H9 (cell line): Measurements from ENCODE around the gene FAM210B. TPM values are rescaled to one million over a fixed set of nuclear protein-coding genes. Genes with fewer than 3 reads are reported as not detected.

Experiments
- DNase-seq: peaks from one replicate; pipeline ENCODE4 v3.0.0-alpha.2; 2017
- H2AFZ ChIP-seq: one replicate; pipeline ENCODE4 v1.6.1; 2013; ENCODE audit warnings: mild to moderate bottlenecking, low read length, control low read depth, moderate library complexity
- H2AK5ac ChIP-seq: 2 replicates; pipeline ENCODE4 v1.6.1; 2013; ENCODE audit warnings: low read length, control low read depth, mixed read lengths; ENCODE audit not compliant: insufficient read length
- H2BK120ac ChIP-seq: one replicate; pipeline ENCODE4 v1.6.1; 2013; ENCODE audit warnings: low read depth, mild to moderate bottlenecking, low read length, control low read depth, inconsistent platforms; ENCODE audit not compliant: poor library complexity, severe bottlenecking
- H2BK12ac ChIP-seq: 2 replicates; pipeline ENCODE4 v1.6.1; 2013; ENCODE audit warnings: low read length, control low read depth, mixed read lengths, low read depth; ENCODE audit not compliant: insufficient read length
- H2BK15ac ChIP-seq: 2 replicates; pipeline ENCODE4 v1.6.1; 2013; ENCODE audit warnings: low read depth, low read length, control low read depth
- H2BK20ac ChIP-seq: one replicate; pipeline ENCODE4 v1.6.1; 2013; ENCODE audit warnings: low read depth, mild to moderate bottlenecking, low read length, control low read depth, inconsistent platforms; ENCODE audit not compliant: poor library complexity, severe bottlenecking
- H2BK5ac ChIP-seq: 2 replicates; pipeline ENCODE4 v1.6.1; 2013; ENCODE audit warnings: low read length, control low read depth, mixed read lengths; ENCODE audit not compliant: insufficient read length
- H3K14ac ChIP-seq: 2 replicates; pipeline ENCODE4 v1.6.1; 2013; ENCODE audit warnings: low read length, control low read depth; ENCODE audit not compliant: insufficient read depth
- H3K18ac ChIP-seq: 2 replicates; pipeline ENCODE4 v1.6.1; 2013; ENCODE audit warnings: low read depth, mild to moderate bottlenecking, mixed read lengths, low read length, control low read depth; ENCODE audit not compliant: insufficient read length
- H3K23ac ChIP-seq: 2 replicates; pipeline ENCODE4 v1.6.1; 2013; ENCODE audit warnings: low read length, control low read depth, mixed read lengths, low read depth; ENCODE audit not compliant: insufficient read length
- H3K23me2 ChIP-seq: 2 replicates; pipeline ENCODE4 v1.6.1; 2013; ENCODE audit warnings: low read depth, mild to moderate bottlenecking, mixed read lengths, low read length, control low read depth; ENCODE audit not compliant: insufficient read length, poor library complexity, severe bottlenecking
- H3K27ac ChIP-seq: 2 replicates; pipeline ENCODE4 v1.5.1; 2013; ENCODE audit warnings: low read length, control low read depth, mixed read lengths, low read depth; ENCODE audit not compliant: insufficient read length
- H3K27me3 ChIP-seq: 2 replicates; pipeline ENCODE4 v1.6.1; 2013; ENCODE audit warnings: low read length, control low read depth, inconsistent platforms; ENCODE audit not compliant: insufficient read depth
- H3K4ac ChIP-seq: 2 replicates; pipeline ENCODE4 v1.6.1; 2013; ENCODE audit warnings: low read depth, mild to moderate bottlenecking, control low read depth, inconsistent platforms, low read length, moderate library complexity
- H3K4me1 ChIP-seq: 2 replicates; pipeline ENCODE4 v1.6.1; 2013; ENCODE audit warnings: low read length, control low read depth, inconsistent platforms; ENCODE audit not compliant: insufficient read depth
- H3K4me2 ChIP-seq: 2 replicates; pipeline ENCODE4 v1.6.1; 2013; ENCODE audit warnings: low read length, control low read depth, mixed read lengths; ENCODE audit not compliant: insufficient read length, insufficient read depth
- H3K56ac ChIP-seq: 2 replicates; pipeline ENCODE4 v1.6.1; 2013; ENCODE audit warnings: low read depth, mild to moderate bottlenecking, mixed read lengths, low read length, control low read depth; ENCODE audit not compliant: insufficient read length
- H3K79me1 ChIP-seq: 2 replicates; pipeline ENCODE4 v1.6.1; 2013; ENCODE audit warnings: low read depth, mild to moderate bottlenecking, moderate library complexity, low read length, control low read depth, inconsistent platforms; ENCODE audit not compliant: insufficient read depth, poor library complexity, severe bottlenecking
- H3K79me2 ChIP-seq: 2 replicates; pipeline ENCODE4 v1.6.1; 2013; ENCODE audit warnings: low read length, control low read depth, inconsistent platforms; ENCODE audit not compliant: insufficient read depth
- H3K9ac ChIP-seq: 2 replicates; pipeline ENCODE4 v1.6.1; 2013; ENCODE audit warnings: low read length, control low read depth, mixed read lengths; ENCODE audit not compliant: insufficient read length; ENCODE audit errors: extremely low read depth
- H3K9me3 ChIP-seq: one replicate; pipeline ENCODE4 v1.6.1; 2013; ENCODE audit warnings: low read depth, low read length, inconsistent platforms; ENCODE audit not compliant: control insufficient read depth
- H3T11ph ChIP-seq: one replicate; pipeline ENCODE4 v1.6.1; 2013; ENCODE audit warnings: mild to moderate bottlenecking, low read length, control low read depth, inconsistent platforms
- H4K20me1 ChIP-seq: one replicate; pipeline ENCODE4 v1.6.1; 2013; ENCODE audit not compliant: control insufficient read depth, insufficient read length, insufficient read depth
- H4K5ac ChIP-seq: 2 replicates; pipeline ENCODE4 v1.6.1; 2013; ENCODE audit warnings: low read depth, mild to moderate bottlenecking, mixed read lengths, low read length, control low read depth; ENCODE audit not compliant: insufficient read length
- H4K8ac ChIP-seq: replicated peaks from 2 replicates; pipeline ENCODE4 v1.6.1; 2013; ENCODE audit warnings: low read length, control low read depth, mixed read lengths, low read depth; ENCODE audit not compliant: insufficient read length
- H4K91ac ChIP-seq: 2 replicates; pipeline ENCODE4 v1.6.1; 2013; ENCODE audit warnings: low read depth, mild to moderate bottlenecking, moderate library complexity, mixed read lengths, low read length, control low read depth; ENCODE audit not compliant: insufficient read length
- H3K27ac Mint-ChIP-seq, 3 experiments: 2 replicates in 2 of 3; 3 replicates in 1 of 3; pipeline ENCODE4 v1.8.0; 2020 to 2021; ENCODE audit warnings: mixed read lengths in 3 of 3, mild to moderate bottlenecking in 1 of 3, moderate library complexity in 1 of 3
- H3K27me3 Mint-ChIP-seq: 2 replicates; pipeline ENCODE4 v1.8.0; 2021; ENCODE audit warnings: low read depth, mild to moderate bottlenecking, moderate library complexity, mixed read lengths
- H3K36me3 Mint-ChIP-seq, 3 experiments: 2 replicates in 2 of 3; 3 replicates in 1 of 3; pipeline ENCODE4 v1.8.0; 2020 to 2021; ENCODE audit warnings: low read depth in 3 of 3, mixed read lengths in 3 of 3; ENCODE audit not compliant: insufficient read depth in 1 of 3
- H3K4me1 Mint-ChIP-seq, 2 experiments: 2 replicates each; pipeline ENCODE4 v1.8.0; 2020; ENCODE audit warnings: mixed read lengths in 2 of 2
- H3K4me3 Mint-ChIP-seq, 2 experiments: 2 replicates in 1 of 2; 3 replicates in 1 of 2; pipeline ENCODE4 v1.8.0; 2020 to 2021; ENCODE audit warnings: mild to moderate bottlenecking in 2 of 2, mixed read lengths in 2 of 2, moderate library complexity in 1 of 2
- H3K9me3 Mint-ChIP-seq, 2 experiments: 2 replicates in 1 of 2; 3 replicates in 1 of 2; pipeline ENCODE4 v1.8.0; 2020; ENCODE audit warnings: mild to moderate bottlenecking in 2 of 2, mixed read lengths in 2 of 2, moderate library complexity in 1 of 2
- WGBS: extraction: QIAGEN DNeasy Blood & Tissue Kit; methylation state at CpG from one replicate; pipeline ENCODE4 v1.1.7; 2013; ENCODE audit warnings: missing lambda C conversion rate, low lambda C conversion rate, mixed read lengths; ENCODE audit not compliant: insufficient read length; ENCODE audit errors: extremely low coverage; 5-methylcytosine and 5-hydroxymethylcytosine counted together
- total RNA-seq: library from RNA; stranded (reverse); gene quantifications from 2 replicates; pipeline ENCODE4 v1.2.1, GENCODE V29; 2021
- TF ChIP-seq, protein P1 (sequence below): fragments of 200-600 bp; sonication (generic); conservative IDR thresholded peaks from 3 replicates; pipeline ENCODE4 v1.8.0; 2021; ENCODE audit warnings: antibody characterized with exemption, mild to moderate bottlenecking

The FAM210B gene
- total RNA-seq, 1 experiment from 2014 or later: 24.2 TPM

DNA sequence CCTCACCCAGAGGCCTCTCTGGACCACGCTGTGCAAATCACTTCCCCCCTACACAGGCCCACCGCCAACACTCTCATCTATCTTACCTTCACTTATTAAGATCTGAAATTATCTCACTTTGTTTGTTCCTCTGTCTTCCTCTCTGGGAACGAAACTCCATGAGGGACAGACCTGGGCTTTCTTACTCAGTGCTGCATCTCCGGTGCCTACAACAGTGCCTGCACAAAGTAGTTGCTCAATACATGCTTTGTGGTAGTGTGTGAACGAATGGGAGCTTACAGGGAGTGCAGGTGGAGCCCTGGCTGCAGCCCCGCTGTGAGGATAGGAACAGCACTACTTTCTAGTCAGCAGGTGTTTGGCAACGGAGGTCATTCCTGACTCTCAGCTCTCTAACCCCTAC lies 58.6 kb downstream of the FAM210B start:
- H2BK12ac ChIP-seq: no peak overlapping the region
- no peaks in the 10 kb centered on the region for H3K23me2 ChIP-seq
- DNase-seq: no peak
- H4K20me1 ChIP-seq: no peaks in the 10 kb centered on the region
- Mint-ChIP-seq H3K9me3 (no peaks in the 10 kb centered on the region), H3K4me1 (peaks cover 2 to 4% of the 10 kb centered on the region in 2 experiments; a peak in 3 of 4 replicates), H3K4me3 (no peak overlapping the region), H3K36me3 (no peaks in the 10 kb centered on the region), H3K27ac (no peak overlapping the region), H3K27me3 (peaks cover 39% of the 10 kb centered on the region)
- no peak overlapping the region for H2AFZ ChIP-seq
- H3K27ac ChIP-seq: no peak overlapping the region
- H2BK20ac ChIP-seq: no peak overlapping the region
- no peaks in the 10 kb centered on the region; the same call in 1 of the 2 replicates for H3K27me3 ChIP-seq
- no peak overlapping the region for H3K4me2 ChIP-seq
- H3K56ac ChIP-seq: no peak overlapping the region
- no peak overlapping the region for H4K91ac ChIP-seq
- no peak overlapping the region for H4K5ac ChIP-seq
- H2BK5ac ChIP-seq: no peak overlapping the region
- H3K9me3 ChIP-seq: no peaks in the 10 kb centered on the region
- H2AK5ac ChIP-seq: no peak overlapping the region
- no peak overlapping the region for H3K9ac ChIP-seq
- H3K79me2 ChIP-seq: no peaks in the 10 kb centered on the region
- H2BK15ac ChIP-seq: no peak overlapping the region
- H3K79me1 ChIP-seq: no peaks in the 10 kb centered on the region
- H3T11ph ChIP-seq: no peak overlapping the region
- TF ChIP-seq, protein P1, sequence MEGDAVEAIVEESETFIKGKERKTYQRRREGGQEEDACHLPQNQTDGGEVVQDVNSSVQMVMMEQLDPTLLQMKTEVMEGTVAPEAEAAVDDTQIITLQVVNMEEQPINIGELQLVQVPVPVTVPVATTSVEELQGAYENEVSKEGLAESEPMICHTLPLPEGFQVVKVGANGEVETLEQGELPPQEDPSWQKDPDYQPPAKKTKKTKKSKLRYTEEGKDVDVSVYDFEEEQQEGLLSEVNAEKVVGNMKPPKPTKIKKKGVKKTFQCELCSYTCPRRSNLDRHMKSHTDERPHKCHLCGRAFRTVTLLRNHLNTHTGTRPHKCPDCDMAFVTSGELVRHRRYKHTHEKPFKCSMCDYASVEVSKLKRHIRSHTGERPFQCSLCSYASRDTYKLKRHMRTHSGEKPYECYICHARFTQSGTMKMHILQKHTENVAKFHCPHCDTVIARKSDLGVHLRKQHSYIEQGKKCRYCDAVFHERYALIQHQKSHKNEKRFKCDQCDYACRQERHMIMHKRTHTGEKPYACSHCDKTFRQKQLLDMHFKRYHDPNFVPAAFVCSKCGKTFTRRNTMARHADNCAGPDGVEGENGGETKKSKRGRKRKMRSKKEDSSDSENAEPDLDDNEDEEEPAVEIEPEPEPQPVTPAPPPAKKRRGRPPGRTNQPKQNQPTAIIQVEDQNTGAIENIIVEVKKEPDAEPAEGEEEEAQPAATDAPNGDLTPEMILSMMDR: no peak
- H2BK120ac ChIP-seq: no peak overlapping the region
- WGBS: no CpG with 5 or more reads among the region's 7 CpGs
- no peak overlapping the region for H3K4ac ChIP-seq
- no peak overlapping the region; the same call in 1 of the 2 replicates for H3K14ac ChIP-seq
- H3K18ac ChIP-seq: no peak overlapping the region
- no peak overlapping the region for H3K23ac ChIP-seq
- H3K4me1 ChIP-seq: no peaks in the 10 kb centered on the region; the same call in 1 of the 2 replicates
- no peak overlapping the region for H4K8ac ChIP-seq
